Activated CD4-positive, alpha-beta T cell treated with anti-CD3 and anti-CD28 coated beads, Interleukin-10, Interleukin-2, amounts not matched to agents 100 ng/mL and 50 ng/mL, durations not matched to agents 16 hours and 8 hours (primary cell): ENCODE data around the gene DCST2.

ENCODE experiments used
- DNase-seq: peaks from one replicate; pipeline ENCODE4 v3.0.0-alpha.2; 2020

The DCST2 gene

GRCh38 chr1:155023627-155024026 is 10.0 kb downstream of the DCST2 start:
- no peak for DNase-seq

DNA sequence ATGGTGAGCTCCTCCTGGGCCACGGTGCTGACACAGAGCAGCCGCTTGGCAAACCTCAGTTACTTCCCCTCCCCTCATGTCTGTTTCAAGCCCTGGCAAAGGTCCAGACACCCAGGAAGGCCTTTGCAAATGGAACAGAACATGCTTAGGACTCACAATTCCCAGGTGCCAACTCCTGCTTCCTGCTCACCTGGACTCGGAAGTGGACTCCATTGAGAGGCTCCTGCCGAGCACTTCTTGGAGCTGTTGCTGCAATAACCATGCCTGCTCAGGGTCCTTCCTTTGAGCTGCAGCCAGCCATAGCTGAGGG is 10.7 kb downstream of the DCST2 start:
- no peak for DNase-seq

DNA sequence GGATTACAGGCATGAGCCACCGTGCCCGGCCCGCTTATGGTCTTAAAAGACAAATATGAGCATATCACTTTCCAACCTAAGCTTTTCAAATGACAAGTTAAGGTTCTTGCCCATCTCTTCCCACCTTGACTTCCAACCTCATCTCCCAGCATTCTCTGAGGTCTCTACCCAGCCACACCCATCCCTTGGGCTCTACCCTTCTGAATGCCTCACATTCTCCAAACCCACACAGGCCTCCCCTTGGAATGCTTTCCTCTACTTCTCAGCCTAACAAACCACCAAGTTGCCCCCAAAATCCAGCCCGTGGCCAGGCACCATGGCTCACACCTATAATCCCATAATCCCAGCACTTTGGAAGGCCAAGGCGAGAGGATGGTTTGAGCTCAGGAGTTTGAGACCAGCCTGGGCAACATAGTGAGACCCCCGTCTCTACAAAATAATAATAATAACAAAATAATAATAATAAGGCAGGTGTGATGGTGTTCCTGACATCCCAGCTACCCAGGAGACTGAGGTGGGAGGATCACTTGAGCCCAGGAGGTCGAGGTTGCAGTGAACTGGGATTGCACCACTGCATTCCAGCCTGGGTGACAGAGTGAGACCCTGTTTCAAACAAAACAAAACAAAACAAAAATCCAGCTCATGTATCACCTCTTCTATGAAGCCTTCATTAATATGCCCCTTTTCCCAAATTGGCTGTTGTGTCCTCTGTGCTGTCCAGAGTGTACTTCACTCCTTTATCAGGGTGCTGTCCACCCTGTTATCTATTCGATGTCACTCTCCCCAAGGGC is 11.2 kb downstream of the DCST2 start:
- DNase-seq, result no peak

DNA sequence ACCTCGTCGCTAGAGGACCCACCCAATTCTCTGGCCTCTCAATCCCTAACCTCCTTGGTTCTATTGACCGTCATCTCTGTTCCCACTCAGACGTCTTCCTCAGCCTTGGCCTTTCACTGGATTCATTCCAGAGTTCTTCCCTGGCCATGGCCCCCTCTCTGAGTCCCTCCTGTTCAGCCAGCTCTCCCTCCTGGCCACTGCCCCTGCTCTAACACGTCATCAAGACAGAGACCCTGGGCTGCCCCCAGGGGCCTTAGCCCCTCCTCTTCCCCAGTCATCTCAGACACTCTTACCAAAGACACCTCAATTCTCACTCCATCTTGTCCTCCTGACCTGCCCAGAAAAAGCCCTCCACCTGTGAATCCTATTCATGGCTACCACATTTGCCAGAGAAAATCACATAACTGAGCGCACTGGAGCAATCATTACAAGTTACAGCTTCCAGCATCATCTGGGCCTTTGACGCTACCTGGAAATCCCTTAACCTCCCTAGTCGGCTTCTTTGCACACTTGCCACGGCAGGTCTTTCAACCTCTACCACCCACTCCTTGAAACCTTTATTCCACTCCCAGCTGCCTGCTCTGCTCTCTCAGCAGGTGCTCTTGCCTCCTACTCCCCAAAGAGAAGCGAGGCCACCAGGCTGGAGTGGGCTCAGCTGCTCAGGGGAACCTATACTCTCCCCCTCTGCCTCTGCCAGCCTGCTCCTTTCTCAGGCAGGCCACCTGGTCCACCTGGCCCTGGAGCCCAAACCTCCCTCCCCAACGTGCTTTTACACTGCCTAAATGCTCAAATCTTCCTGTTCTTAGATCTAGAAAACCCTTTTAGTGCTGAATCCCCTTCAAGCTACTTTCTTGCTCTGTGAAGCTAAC is 14.0 kb downstream of the DCST2 start:
- no peak for DNase-seq

- DNase-seq, result no peak
These were observed 14.8 kb downstream of the DCST2 start for GRCh38 chr1:155018617-155019348.

DNA sequence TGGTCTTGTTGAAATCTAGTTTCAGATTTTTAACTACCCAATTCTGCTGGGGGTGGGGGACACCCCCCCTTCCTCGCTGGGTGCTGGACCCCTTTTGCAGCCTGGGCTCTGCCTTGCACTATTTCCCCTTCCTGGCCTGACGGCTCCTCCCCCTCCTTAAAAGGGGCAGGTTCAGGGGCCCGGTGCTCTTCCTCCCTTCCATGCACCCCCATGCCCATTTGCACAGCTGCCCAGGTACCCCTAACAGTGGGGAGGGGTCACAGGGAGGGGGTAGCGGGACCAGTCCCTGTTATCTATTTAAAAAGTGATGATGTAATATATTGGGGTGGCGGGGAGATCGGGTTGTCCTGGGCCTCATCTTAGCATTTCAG is 15.7 kb downstream of the DCST2 start:
- DNase-seq, result no peak

- DNase-seq, result peak; percentile 91
These were observed 16.3 kb downstream of the DCST2 start for GRCh38 chr1:155017041-155017945.

- DNase-seq, result no peak
These were observed 17.2 kb downstream of the DCST2 start for GRCh38 chr1:155016231-155016831.

DNA sequence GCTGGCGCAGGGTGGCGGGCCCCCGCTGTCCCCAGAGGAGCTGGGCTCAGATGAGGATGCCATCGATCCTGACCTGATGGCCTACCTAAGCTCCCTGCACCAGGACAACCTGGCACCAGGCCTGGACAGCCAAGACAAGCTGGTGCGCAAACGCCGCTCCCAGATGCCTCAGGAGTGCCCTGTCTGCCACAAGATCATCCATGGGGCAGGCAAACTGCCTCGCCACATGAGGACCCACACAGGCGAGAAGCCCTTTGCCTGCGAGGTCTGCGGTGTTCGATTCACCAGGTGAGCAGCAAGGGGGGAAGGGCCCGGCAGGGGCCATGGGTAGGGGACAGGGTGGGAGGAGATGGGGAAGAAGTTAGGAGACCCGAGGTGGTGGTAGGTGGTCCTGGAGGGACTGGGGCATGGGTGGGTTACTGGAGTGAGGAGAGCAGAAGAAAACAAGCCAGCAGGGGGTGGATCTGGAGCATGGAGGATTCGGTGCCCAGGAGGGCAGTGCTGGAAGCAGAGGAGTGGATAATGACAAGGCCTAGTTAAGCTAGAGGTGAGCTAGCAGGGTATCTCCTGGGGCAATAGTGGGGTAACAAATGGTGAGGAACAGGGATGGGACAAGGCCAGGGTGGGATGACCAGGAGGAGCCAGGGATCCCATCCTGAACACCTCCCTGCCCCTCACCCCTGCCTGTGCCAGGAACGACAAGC is 17.9 kb downstream of the DCST2 start:
- no peak for DNase-seq

DNA sequence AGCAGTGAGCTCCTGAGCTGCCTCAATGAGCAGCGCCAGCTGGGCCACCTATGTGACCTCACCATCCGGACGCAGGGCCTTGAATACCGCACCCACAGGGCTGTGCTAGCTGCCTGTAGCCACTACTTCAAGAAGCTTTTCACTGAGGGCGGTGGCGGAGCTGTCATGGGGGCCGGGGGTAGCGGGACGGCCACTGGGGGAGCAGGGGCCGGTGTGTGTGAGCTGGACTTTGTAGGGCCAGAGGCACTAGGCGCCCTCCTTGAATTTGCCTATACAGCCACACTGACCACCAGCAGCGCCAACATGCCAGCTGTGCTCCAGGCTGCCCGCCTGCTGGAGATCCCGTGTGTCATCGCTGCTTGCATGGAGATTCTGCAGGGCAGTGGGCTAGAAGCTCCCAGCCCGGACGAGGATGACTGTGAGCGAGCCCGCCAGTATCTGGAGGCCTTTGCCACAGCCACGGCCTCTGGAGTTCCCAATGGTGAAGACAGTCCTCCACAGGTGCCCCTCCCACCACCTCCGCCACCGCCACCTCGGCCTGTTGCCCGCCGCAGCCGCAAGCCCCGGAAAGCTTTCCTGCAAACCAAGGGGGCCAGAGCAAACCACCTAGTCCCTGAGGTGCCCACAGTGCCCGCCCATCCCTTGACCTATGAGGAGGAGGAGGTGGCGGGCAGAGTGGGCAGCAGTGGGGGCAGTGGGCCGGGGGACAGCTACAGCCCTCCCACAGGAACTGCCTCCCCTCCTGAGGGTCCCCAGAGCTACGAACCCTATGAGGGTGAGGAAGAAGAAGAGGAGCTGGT is 18.7 kb downstream of the DCST2 start:
- DNase-seq, result no peak

- DNase-seq, result no peak
These were observed 19.9 kb downstream of the DCST2 start for GRCh38 chr1:155013632-155014031.

DNA sequence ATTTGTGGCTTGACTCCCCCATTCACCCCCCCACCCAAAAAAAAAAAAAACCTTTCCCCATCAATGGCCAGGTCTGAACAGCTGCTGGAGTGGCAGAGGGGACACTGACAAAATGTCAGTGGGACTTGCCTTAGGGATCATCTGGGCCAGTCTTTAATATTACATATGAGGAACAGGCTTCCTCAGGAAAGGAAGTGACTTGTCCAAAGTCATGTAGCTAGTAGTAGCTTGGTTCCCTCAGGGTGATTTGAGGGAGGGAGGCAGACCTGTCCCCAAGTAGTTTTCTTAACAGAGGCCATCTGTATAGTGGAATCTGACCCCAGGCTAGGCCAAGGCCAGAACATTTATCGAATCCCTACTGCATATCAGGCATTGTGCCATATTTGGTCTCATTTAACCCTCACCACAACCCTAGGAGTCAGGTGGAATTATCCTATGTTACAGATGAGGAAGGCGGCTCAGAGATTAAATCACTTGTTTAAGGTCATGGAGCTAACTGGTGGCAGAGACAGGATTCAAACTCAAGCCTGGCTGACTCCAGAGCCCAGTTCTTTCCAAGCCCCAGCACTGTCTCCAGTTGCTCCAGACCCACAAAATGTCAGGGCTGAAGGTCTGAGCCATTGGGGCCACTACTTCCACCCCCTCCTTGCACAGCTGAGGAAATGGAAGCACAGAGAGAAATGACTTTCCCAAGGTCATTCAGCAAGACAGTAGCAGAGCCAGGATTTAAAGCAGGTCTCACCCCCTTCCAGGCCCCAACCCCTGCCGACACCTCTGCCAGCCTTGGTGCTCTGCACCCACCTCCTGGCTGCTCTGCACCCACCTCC is 20.6 kb downstream of the DCST2 start:
- DNase-seq, result no peak

GRCh38 chr1:155012026-155012546 is 21.5 kb downstream of the DCST2 start:
- DNase-seq, result peak; percentile 76

GRCh38 chr1:155011437-155012025 is 22.1 kb downstream of the DCST2 start:
- DNase-seq, result no peak

DNA sequence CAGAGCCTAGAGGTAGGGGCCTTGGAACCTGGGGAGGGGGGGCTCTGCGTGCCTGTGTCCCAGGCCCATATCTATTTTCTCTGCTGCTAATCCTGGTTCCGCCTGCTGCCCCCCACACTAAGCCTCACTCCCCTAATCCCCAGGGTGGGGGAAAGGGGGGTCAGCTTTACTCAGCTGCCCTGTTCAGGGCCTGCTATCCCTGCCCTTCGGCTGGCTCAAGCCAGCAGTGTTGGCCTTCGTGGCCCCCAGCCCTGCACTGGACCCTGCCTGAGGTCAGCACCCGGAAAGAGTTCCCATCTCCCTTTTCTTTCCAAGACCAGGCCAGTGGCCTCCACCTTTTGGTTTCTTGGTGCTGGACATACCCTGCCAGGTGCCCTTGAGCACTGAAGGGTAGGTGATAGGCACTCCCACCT is 22.6 kb downstream of the DCST2 start:
- DNase-seq, result no peak

GRCh38 chr1:155010211-155010918 is 23.2 kb downstream of the DCST2 start:
- DNase-seq, result peak; percentile 74

GRCh38 chr1:155009742-155010141 is 23.8 kb downstream of the DCST2 start:
- no peak for DNase-seq

- no peak for DNase-seq
These were observed 24.3 kb downstream of the DCST2 start for GRCh38 chr1:155009221-155009711.
